ENCODE measurements around the gene RASSF3.
A peak's percentile ranks its signal among the peaks of the same experiment; 100 is the strongest.

DNA sequence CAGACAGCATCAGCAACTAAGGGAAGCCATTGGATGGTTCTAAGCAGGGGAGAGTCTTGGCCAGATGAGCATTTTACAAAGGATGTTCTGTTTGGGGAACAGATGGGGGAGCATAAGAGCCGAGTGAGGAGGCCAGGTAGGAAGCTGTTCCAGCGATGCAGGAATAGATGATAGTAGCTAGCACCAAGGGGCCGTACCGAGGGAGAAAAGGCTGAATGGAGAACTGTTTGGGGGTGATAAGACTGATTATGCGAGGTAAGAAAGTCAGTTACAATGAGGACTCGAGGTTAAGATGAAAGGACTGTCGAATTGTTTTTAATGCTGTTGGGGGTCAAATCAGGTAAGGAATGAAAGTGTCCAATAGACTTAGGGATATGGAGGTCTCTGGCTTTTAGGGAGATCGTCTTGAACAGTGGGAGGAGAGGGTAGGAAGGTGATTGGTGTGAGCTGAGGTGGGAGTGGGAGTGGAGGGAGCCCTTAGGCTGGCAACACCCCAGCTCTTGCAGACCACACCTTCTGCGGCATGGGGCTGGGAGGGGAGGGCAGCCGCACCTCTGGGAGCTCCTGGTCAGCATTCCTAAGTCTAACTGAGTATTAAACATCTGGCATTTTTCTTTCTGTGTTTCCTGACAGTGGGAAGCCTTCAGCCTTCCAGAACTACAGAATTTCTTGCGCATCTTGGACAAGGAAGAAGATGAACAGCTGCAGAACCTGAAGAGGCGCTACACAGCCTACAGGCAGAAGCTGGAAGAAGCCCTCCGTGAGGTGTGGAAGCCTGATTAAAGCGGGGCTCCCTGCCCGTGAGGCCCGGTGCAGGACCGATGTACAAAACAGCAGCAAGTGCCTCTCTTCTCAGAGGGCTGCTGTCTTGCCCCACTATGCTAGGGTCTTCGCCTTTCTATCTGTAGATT is 84.1 kb downstream of the RASSF3 start:
- TF ChIP-seq, protein P1, sequence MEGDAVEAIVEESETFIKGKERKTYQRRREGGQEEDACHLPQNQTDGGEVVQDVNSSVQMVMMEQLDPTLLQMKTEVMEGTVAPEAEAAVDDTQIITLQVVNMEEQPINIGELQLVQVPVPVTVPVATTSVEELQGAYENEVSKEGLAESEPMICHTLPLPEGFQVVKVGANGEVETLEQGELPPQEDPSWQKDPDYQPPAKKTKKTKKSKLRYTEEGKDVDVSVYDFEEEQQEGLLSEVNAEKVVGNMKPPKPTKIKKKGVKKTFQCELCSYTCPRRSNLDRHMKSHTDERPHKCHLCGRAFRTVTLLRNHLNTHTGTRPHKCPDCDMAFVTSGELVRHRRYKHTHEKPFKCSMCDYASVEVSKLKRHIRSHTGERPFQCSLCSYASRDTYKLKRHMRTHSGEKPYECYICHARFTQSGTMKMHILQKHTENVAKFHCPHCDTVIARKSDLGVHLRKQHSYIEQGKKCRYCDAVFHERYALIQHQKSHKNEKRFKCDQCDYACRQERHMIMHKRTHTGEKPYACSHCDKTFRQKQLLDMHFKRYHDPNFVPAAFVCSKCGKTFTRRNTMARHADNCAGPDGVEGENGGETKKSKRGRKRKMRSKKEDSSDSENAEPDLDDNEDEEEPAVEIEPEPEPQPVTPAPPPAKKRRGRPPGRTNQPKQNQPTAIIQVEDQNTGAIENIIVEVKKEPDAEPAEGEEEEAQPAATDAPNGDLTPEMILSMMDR (conservative IDR thresholded peaks at IDR 0.05; ENCODE audit: low read depth in 2 of 2) = peak in 1 of 2 experiments; percentile 19; a peak in 1 of 4 replicates
- TF ChIP-seq, protein P2, sequence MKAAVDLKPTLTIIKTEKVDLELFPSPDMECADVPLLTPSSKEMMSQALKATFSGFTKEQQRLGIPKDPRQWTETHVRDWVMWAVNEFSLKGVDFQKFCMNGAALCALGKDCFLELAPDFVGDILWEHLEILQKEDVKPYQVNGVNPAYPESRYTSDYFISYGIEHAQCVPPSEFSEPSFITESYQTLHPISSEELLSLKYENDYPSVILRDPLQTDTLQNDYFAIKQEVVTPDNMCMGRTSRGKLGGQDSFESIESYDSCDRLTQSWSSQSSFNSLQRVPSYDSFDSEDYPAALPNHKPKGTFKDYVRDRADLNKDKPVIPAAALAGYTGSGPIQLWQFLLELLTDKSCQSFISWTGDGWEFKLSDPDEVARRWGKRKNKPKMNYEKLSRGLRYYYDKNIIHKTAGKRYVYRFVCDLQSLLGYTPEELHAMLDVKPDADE (IDR thresholded peaks at IDR 0.05) = no peak
- TF ChIP-seq ZNF114 (CRISPR knock-in tag; IDR thresholded peaks at IDR 0.05) = no peak
- no peak for TF ChIP-seq EZH2 (IDR thresholded peaks at IDR 0.05; ENCODE audit: low read depth, unreplicated experiment)
- no peak for TF ChIP-seq ZNF331 (CRISPR knock-in tag; IDR thresholded peaks at IDR 0.05; ENCODE audit: low read depth)
- no peak for TF ChIP-seq JUNB (IDR thresholded peaks at IDR 0.05; ENCODE audit: unreplicated experiment)
- no peak for TF ChIP-seq EZH2phosphoT487 (IDR thresholded peaks at IDR 0.05; ENCODE audit: unreplicated experiment)
- TF ChIP-seq POLR2AphosphoS5 (IDR thresholded peaks at IDR 0.05; ENCODE audit: low read depth) = no peak
- TF ChIP-seq NANOG (IDR thresholded peaks at IDR 0.05; ENCODE audit: borderline replicate concordance) = no peak
- no peak for TF ChIP-seq CREB1 (CRISPR knock-in tag; IDR thresholded peaks at IDR 0.05; ENCODE audit: low read depth)
- TF ChIP-seq, protein P3, sequence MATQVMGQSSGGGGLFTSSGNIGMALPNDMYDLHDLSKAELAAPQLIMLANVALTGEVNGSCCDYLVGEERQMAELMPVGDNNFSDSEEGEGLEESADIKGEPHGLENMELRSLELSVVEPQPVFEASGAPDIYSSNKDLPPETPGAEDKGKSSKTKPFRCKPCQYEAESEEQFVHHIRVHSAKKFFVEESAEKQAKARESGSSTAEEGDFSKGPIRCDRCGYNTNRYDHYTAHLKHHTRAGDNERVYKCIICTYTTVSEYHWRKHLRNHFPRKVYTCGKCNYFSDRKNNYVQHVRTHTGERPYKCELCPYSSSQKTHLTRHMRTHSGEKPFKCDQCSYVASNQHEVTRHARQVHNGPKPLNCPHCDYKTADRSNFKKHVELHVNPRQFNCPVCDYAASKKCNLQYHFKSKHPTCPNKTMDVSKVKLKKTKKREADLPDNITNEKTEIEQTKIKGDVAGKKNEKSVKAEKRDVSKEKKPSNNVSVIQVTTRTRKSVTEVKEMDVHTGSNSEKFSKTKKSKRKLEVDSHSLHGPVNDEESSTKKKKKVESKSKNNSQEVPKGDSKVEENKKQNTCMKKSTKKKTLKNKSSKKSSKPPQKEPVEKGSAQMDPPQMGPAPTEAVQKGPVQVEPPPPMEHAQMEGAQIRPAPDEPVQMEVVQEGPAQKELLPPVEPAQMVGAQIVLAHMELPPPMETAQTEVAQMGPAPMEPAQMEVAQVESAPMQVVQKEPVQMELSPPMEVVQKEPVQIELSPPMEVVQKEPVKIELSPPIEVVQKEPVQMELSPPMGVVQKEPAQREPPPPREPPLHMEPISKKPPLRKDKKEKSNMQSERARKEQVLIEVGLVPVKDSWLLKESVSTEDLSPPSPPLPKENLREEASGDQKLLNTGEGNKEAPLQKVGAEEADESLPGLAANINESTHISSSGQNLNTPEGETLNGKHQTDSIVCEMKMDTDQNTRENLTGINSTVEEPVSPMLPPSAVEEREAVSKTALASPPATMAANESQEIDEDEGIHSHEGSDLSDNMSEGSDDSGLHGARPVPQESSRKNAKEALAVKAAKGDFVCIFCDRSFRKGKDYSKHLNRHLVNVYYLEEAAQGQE (IDR thresholded peaks at IDR 0.05; ENCODE audit: unreplicated experiment) = no peak
- no peak for TF ChIP-seq STAT1 (IDR thresholded peaks at IDR 0.05; ENCODE audit: unreplicated experiment)
